GM18517 (cell line): ENCODE results near the gene MOV10L1.

Experiments
- ATAC-seq: cut with Tn5 transposase; IDR thresholded peaks from one replicate; pipeline ENCODE4 v1.9.1; 2021; ENCODE audit warnings: mild to moderate bottlenecking, moderate library complexity; ENCODE audit not compliant: unreplicated experiment

Gene MOV10L1

DNA sequence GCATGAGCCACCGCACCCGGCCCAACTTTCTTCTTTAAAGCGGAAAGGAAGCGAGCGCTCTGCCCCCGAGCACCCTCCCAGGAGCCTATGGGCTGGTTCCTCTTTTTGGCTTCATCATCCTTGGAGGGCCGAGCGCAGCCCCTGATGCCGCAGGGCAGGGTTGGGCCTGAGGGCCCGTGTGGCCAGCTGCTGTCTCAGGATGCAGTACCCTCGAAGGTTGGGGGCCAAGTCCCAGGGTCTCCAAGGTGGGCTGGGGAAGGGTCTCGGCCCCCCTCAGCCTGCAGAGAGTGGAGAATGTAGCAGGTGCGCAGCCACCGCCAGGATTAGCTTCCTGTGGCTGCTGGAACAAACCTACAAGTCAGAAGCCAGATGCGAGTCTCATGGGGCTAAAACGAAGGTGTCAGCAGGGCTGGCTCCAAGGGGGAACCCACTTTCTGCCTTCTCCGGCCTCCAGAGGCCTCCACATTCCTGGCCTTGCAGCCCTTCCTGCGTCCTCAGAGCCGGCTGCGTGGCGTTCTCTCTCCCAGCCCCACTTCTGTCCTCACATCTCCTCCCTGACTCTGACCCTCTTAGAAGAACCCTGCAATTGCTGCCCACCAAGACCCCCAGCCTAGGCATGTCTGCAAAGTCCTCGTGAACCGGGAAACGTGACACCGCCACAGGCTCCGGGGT, 83.6 kb downstream of the MOV10L1 start:
- ATAC-seq, result no peak

DNA sequence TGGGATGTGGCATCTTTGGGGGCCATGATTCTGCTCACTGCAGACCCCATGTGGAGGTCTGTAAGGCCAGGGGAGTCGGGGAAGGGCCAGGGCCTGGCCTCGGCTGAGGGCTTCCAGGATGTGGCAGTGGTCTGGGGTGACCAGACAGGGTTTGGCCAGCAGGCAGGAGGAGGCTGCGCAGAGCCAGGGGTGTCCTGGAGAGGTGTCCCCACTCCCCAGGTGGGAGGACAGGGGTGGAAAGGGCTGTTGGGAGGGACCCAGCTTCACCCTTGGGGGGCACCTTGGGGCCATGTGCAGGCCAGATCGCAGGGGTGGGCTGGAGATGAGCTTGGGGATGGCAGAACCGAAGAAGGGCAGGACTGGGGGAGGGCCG, 84.2 kb downstream of the MOV10L1 start:
- ATAC-seq, result no peak

DNA sequence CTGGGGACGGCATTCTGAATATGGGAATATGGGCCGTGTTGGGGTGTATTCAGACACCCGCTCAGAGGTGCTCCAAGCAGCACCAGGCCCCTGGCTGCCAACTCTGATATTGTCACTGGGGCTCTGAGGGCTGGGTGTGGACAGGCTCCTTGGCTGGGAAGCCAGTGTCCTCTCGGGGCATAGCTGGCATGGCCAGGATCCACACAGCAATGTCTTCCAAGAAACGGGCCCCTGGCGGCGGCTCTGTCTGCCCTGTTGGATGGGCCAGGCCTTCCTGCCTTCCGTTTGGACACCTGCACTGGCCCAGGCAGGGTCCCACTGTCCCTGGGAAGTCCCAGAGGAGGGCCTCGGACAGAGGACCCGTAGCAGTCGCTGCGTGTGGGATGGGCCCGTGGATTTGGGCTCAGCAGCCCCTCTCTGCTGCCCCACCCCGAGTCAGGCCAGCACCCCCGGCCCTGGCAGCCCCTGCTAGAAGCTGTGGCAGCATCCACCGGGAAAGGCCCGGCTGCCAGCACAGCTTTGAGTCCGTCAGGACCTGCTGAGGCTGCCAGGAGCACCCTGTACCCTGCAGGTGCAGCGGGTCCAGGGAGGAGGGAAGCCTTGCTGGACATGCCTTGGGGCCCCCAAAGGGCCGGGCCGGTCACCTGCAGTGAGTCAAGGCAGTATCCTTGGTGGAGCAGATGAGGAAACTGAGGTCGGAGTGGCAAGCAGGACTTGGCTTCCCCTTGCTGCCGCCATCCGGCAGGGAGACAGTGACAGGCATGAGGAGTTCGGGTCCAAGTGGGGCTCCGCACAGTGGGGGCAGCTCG, 84.8 kb downstream of the MOV10L1 start:
- ATAC-seq, result no peak

GRCh38 chr22:50175191-50175461, 85.3 kb downstream of the MOV10L1 start:
- ATAC-seq, result no peak

DNA sequence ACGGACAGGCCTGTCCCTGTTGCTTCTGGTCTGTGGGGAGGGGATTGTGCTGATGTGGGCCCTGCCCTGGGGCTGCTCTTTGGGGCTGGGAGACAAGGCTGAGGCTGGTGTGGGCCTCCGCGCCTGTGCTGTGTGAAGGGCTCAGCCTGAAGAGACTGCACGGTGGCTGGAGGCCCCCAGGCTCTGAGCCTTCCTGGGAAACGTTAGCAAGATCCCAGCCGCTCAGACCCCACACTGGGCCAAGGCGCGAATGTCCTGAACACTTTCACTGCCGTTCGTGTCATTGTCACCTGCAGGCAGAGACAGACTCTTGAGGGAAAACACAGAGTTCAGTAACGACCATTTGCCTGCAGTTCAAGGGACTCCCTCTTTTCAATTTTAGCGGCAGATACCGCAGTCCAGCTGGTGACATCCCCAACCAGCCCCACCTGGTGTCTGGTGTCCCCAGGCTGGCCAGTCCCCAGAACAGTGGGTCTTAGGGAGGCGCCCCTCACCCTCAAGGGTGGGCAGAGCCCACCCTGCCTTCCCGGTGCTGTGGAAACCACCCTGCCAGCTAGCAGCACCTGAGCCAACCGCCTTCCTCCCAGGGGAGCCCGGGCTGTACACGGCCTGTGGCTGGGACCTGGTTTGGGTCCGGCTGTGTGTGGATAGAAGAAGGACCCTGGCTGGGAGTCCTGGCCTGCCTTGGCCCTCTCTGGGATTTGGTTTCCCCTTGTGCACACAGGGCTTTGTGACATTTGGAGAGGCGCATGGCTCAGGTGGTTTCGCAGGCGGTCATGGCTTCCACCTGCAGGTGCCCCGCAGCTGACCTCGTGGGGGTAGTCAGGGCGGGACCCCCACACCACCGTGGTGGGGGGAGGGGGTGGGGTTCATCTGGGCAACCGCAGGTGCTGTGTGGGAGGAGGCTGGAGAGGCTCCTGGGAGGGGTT, 86.4 kb downstream of the MOV10L1 start:
- no peak for ATAC-seq

DNA sequence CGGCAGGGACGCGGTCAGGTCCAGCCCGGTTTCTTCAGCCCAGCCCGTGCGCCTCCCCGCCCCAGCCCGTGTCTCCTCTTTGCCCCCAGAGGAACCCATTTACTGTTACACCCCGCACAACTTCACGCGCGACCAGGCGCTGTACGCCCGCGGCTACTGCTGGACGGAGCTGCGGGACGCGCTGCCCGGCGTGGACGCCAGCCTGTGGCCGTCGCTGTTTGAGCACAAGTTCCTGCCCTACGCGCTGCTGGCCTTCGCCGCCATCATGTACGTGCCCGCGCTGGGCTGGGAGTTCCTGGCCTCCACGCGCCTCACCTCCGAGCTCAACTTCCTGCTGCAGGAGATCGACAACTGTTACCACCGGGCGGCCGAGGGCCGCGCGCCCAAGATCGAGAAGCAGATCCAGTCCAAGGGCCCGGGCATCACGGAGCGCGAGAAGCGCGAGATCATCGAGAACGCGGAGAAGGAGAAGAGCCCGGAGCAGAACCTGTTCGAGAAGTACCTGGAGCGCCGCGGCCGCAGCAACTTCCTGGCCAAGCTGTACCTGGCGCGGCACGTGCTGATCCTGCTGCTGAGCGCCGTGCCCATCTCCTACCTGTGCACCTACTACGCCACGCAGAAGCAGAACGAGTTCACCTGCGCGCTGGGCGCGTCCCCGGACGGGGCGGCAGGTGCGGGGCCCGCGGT, 87.2 kb downstream of the MOV10L1 start:
- ATAC-seq, result no peak

DNA sequence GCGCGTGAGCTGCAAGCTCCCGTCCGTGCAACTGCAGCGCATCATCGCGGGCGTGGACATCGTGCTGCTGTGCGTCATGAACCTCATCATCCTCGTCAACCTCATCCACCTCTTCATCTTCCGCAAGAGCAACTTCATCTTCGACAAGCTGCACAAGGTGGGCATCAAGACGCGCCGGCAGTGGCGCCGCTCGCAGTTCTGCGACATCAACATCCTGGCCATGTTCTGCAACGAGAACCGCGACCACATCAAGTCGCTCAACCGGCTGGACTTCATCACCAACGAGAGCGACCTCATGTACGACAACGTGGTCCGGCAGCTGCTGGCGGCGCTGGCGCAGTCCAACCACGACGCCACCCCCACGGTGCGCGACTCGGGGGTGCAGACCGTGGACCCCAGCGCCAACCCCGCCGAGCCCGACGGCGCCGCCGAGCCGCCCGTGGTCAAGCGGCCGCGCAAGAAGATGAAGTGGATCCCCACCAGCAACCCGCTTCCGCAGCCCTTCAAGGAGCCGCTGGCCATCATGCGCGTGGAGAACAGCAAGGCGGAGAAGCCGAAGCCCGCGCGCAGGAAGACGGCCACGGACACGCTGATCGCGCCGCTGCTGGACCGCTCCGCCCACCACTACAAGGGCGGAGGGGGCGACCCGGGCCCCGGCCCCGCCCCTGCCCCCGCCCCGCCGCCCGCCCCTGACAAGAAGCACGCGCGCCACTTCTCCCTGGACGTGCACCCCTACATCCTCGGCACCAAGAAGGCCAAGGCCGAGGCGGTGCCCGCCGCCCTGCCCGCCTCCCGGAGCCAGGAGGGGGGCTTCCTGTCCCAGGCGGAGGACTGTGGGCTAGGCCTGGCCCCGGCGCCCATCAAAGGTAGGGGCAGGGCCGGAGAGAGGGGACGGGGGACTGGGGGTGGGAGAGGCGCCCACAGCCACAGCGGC, 88.0 kb downstream of the MOV10L1 start:
- no peak for ATAC-seq

GRCh38 chr22:50178471-50178864, 88.7 kb downstream of the MOV10L1 start:
- ATAC-seq, result no peak

DNA sequence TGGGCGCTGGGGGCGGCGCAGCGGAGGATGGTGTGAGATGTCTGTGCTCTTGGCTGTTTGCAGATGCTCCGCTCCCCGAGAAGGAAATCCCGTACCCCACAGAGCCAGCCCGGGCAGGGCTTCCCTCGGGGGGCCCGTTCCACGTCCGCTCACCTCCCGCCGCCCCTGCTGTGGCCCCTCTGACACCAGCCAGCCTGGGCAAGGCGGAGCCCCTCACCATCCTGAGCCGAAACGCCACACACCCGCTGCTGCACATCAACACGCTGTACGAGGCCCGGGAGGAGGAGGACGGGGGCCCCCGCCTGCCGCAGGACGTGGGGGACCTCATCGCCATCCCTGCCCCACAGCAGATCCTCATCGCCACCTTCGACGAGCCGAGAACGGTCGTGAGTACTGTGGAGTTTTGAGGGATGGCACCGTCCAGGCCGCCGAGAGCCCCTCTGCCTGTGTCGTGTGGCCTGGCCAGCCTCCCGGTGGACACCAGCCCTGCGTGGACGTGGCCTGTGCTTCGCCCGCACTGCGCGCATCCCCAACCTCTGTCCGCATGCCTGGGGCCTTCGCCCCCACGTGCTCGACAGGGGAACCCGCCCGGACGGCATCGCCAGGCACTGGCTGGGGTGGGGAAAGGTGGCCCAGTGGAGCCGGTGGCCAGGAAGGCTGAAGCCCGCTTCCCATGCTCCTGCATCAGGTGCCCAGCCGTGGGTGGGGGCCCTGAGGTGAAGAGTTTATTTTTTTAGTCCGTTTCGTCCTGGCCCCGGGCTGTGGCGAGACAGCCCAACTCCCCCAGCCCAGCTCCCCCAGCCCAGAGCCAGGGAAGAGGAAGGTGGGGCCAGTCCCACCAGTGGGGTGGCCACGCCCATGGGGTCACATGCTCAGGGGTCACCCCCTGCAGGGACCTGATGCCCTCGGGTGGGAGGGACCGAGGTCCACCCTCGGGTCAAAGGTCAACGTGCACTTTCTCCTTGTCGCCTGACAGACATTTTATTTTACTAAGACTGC, 89.4 kb downstream of the MOV10L1 start:
- ATAC-seq, result no peak

- ATAC-seq, result no peak
These were observed 90.3 kb downstream of the MOV10L1 start for GRCh38 chr22:50179937-50180726.

DNA sequence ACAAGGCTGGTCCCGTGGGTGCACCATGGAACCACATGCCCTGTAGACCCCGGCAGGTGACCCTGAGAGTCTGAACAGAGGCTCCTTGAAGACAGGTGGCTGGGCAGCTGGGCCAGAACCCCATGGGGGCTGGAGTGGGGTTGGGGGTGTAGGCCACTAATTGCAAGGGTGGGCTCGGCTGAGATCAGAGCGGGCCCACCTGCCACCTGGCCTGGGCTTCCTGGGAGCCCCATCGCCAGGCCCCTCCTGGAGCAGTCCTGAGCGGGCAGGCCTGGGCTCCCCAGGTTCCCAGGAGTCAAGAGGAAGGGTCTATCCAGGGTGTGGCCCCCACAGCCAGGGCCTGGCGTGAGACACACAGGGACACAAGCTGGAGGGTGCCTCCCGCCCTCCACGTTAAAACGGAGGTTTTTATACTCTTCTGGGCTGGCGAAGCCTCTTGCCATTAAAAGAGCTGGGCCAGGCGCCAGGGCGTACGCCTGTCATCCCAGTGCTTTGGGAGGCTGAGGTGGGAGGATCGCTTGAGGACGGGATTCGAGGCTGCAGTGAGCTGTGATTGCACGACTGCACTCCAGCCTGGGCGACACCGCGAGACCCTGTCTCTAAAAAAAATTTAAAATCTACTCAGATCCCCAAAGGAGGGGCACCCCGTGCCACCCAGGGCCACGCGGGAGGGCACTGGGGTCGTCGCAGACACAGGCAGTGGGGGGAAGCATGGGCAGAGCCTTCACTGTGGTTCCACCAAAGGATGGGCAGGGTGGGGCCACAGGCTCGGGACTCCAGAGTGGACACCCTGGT, 91.1 kb downstream of the MOV10L1 start:
- no peak for ATAC-seq

DNA sequence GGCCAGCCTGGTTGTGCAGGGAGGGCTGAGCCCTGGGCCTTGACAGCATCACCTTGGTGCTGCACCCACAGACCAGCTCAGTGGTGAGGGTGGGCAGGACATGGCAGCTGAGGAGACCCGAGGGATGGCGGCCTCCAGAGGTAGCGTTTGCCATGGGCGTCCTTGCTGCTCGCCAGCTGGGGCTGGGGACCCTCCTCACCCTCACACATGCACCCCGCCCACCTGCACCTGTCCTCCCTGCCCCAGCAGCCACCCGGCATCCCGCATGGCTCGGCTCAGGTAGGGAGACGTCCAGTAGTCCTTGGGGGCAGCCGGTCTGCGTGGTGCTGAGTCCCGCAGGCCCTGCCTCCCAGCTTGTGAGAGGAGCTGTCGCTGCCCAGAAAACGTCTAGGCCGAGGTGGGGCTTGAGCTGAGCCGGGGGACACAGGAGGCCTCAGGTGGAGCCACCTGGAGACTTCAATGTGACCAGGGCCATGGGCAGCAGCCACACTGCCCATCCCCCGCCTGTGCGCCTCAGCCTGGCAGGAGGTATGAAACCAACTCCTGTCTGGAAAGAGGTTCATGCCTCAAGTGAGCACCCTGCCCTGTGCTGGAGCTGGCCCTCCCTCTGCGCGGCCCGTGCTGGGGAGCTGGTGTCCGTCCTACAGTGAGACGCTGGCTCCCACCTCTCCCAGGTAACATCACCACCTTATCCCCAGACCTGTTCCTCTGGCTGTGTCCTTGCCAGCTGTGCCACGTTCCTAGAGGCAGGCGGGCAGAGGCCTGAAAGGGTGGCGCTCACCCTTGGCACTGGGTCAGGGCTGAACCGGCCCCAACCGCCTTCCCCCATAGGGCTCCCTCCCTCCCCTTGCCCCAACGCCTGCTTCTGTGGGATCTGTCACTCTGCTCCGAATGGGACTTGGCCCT, 92.6 kb downstream of the MOV10L1 start:
- no peak for ATAC-seq

- no peak for ATAC-seq
These were observed 93.5 kb downstream of the MOV10L1 start for GRCh38 chr22:50183141-50183971.

GRCh38 chr22:50184004-50184901, 94.4 kb downstream of the MOV10L1 start:
- ATAC-seq, result no peak
